Smooth muscle cell (in vitro differentiated cells): ENCODE results near the gene SOD3. TPM values are rescaled to one million over a fixed set of nuclear protein-coding genes. Genes with fewer than 3 reads are reported as not detected.

Source experiments
- DNase-seq: peaks from one replicate; lab custom pipeline; 2025; ENCODE audit not compliant: unreplicated experiment; lab: John Stamatoyannopoulos, UW
- H2AFZ ChIP-seq: fragments of 200-600 bp; sonication (generic); 2 replicates; pipeline ENCODE4 v1.6.0; 2016; ENCODE audit warnings: antibody characterized with exemption, low read depth, mild to moderate bottlenecking
- H3F3A ChIP-seq: fragments of 200-600 bp; sonication (generic); 2 replicates; pipeline ENCODE4 v1.6.0; 2017; ENCODE audit warnings: antibody characterized with exemption, low read depth
- H3K27ac ChIP-seq: fragments of 200-600 bp; sonication (generic); 2 replicates; pipeline ENCODE4 v1.5.1; 2016; ENCODE audit warnings: low read depth, mild to moderate bottlenecking
- H3K27me3 ChIP-seq: fragments of 200-600 bp; sonication (generic); 2 replicates; pipeline ENCODE4 v1.6.1; 2016; ENCODE audit warnings: low read depth, mild to moderate bottlenecking
- H3K36me3 ChIP-seq: fragments of 200-600 bp; sonication (generic); 2 replicates; pipeline ENCODE4 v1.5.1; 2016; ENCODE audit warnings: low read depth
- H3K4me1 ChIP-seq: fragments of 200-600 bp; sonication (generic); 2 replicates; pipeline ENCODE4 v1.5.1; 2016; ENCODE audit warnings: low read depth
- H3K4me2 ChIP-seq: fragments of 200-600 bp; sonication (generic); 2 replicates; pipeline ENCODE4 v1.6.0; 2016; ENCODE audit warnings: mild to moderate bottlenecking
- H3K4me3 ChIP-seq: fragments of 200-600 bp; sonication (generic); 2 replicates; pipeline ENCODE4 v1.5.1; 2016; ENCODE audit warnings: mild to moderate bottlenecking
- H3K79me2 ChIP-seq: fragments of 200-600 bp; sonication (generic); 2 replicates; pipeline ENCODE4 v1.6.0; 2016; ENCODE audit warnings: low read depth, mild to moderate bottlenecking
- H3K9ac ChIP-seq: fragments of 200-600 bp; sonication (generic); 2 replicates; pipeline ENCODE4 v1.6.0; 2016; ENCODE audit warnings: low read depth
- H3K9me3 ChIP-seq: fragments of 200-600 bp; sonication (generic); replicated peaks from 2 replicates; pipeline ENCODE4 v1.5.1; 2016; ENCODE audit warnings: low read depth
- H4K20me1 ChIP-seq: fragments of 200-600 bp; sonication (generic); 2 replicates; pipeline ENCODE4 v1.6.0; 2016; ENCODE audit warnings: low read depth
- WGBS: methylation state at CpG from one replicate; pipeline ENCODE4 v1.1.7; 2016; ENCODE audit warnings: low lambda C conversion rate; 5-methylcytosine and 5-hydroxymethylcytosine counted together
- polyA plus RNA-seq: library from polyadenylated mRNA; unstranded; fragments of >200 nt; fragmentation: Nextera tagmentation; extraction: Ambion mirVana; gene quantifications from 2 replicates; pipeline ENCODE4 v1.2.1, GENCODE V29; 2016
- total RNA-seq: library from RNA; depleted of rRNA; stranded (reverse); fragments of >200 nt; gene quantifications from 2 replicates; pipeline ENCODE4 v1.2.3, GENCODE V29; 2014
- TF ChIP-seq, protein P1 (sequence below): fragments of 200-600 bp; sonication (generic); IDR thresholded peaks from 2 replicates; pipeline ENCODE4 v1.5.1; 2017; ENCODE audit warnings: borderline replicate concordance, mild to moderate bottlenecking, antibody characterized with exemption; ENCODE audit not compliant: insufficient read depth, poor library complexity, severe bottlenecking

SOD3 gene
- total and polyA plus RNA-seq, 2 experiments from 2014 or later = 24.4 to 71.9 TPM

DNA sequence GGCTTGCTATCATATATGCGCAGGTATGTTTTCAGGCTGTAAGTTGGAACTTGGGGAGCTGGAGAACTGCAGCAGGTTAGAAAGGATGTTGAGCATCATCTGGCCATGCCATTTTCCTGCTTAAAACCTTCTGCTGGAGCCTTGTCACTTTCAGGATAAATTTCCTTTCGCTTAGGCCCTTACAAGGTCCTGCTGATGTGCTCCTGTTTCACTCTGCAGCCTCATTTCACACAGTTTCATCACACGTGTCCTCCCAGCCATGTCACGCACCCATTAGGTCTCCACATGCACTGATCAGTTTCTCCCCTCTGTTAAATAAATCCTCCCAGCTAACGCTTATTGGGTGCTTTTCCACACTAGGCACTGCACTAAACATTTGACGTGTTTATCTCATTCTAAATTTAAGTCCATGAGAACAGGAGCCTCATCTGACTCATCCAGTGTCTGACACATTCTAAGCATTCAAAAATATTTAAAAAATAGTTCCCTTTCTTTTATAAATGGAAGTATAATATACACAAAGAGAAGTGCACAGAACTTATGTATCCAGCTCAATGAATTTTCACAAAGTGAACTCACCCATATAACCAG is 14.5 kb downstream of the SOD3 start:
- peak overlapping the region; percentile 54 for H3K4me2 ChIP-seq
- peak overlapping the region; percentile 56 for H3K27ac ChIP-seq
- H3K9me3 ChIP-seq = no peaks in the 10 kb centered on the region
- no peak overlapping the region for H3K4me3 ChIP-seq
- no peak overlapping the region for H3K9ac ChIP-seq
- TF ChIP-seq, protein P1, sequence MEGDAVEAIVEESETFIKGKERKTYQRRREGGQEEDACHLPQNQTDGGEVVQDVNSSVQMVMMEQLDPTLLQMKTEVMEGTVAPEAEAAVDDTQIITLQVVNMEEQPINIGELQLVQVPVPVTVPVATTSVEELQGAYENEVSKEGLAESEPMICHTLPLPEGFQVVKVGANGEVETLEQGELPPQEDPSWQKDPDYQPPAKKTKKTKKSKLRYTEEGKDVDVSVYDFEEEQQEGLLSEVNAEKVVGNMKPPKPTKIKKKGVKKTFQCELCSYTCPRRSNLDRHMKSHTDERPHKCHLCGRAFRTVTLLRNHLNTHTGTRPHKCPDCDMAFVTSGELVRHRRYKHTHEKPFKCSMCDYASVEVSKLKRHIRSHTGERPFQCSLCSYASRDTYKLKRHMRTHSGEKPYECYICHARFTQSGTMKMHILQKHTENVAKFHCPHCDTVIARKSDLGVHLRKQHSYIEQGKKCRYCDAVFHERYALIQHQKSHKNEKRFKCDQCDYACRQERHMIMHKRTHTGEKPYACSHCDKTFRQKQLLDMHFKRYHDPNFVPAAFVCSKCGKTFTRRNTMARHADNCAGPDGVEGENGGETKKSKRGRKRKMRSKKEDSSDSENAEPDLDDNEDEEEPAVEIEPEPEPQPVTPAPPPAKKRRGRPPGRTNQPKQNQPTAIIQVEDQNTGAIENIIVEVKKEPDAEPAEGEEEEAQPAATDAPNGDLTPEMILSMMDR = no peak
- no peaks in the 10 kb centered on the region for H3K4me1 ChIP-seq
- H3K79me2 ChIP-seq = no peaks in the 10 kb centered on the region
- no peaks in the 10 kb centered on the region for H3K27me3 ChIP-seq
- no peaks in the 10 kb centered on the region for H4K20me1 ChIP-seq
- no peaks in the 10 kb centered on the region for H3K36me3 ChIP-seq
- no peaks in the 10 kb centered on the region for H3F3A ChIP-seq
- 71% methylated on average over 6 of the region's 6 CpGs for WGBS
- no peak overlapping the region for H2AFZ ChIP-seq
- no peak for DNase-seq

DNA sequence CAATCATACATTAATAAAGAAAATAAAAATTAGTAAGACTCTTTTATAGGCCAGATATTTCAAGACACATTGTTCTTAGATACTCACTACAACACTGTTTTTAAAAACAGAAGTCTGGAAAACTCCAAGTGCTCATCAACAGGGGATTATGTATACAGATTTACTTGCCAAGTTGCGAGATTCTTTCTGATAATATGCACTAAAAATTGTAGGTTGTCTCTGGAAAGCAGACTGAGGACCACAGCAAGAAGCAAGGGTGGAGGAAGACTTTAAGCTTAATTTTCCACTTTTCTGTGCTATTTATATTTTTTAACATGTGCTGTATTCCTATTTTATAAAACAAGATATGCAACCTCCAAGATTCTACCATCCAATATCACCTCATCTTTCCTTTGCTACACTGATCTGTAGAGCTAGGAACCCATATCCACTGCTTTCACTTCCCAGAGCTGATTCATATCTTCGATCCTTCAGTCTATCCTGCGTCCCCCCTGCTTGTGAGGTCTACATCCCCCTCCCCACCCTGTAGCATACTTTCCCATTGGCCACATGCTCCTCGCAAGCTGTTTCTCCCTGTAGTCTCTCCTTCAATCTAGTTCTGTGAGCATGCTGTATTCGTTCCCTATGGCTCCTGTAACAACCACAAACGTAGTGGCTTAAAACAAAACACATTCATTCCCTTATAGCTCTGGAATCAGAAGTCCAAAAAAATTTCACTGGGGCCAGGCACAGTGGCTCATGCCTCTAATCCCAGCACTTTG is 15.7 kb downstream of the SOD3 start:
- Histone ChIP-seq H3F3A (no peaks in the 10 kb centered on the region), H3K27me3 (no peaks in the 10 kb centered on the region), H3K4me2 (no peak overlapping the region), H3K79me2 (no peaks in the 10 kb centered on the region), H3K9ac (no peak overlapping the region), H3K36me3 (no peaks in the 10 kb centered on the region), H4K20me1 (no peaks in the 10 kb centered on the region), H3K9me3 (no peaks in the 10 kb centered on the region), H2AFZ (no peak overlapping the region), H3K4me3 (no peak overlapping the region), H3K27ac (no peak overlapping the region), H3K4me1 (peaks cover 6% of the 10 kb centered on the region)
- TF ChIP-seq, protein P1 = no peak
- WGBS = 84% methylated on average over 6 of the region's 6 CpGs
- DNase-seq = no peak

DNA sequence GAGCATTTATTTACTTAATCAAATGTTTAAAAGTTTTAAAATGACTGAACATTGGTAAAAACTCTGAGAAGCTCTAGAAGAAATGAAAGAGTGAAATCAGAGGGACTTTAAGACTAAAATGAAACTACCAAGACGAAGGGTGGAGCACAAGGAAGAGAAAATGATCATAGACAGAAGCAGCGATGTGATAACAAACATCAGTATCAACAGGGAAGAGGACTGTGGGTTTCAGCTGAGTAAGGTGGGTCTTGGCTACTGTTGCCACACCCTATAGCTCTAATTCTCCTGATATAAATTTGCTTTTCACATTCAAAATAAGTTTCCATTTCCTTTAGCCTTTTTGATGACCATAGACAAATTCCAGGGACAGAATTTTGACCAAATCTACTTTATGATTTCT is 18.4 kb downstream of the SOD3 start:
- Histone ChIP-seq H3K27ac (no peak overlapping the region), H3K27me3 (no peaks in the 10 kb centered on the region), H4K20me1 (no peaks in the 10 kb centered on the region), H3K4me3 (no peak overlapping the region), H3K9ac (no peak overlapping the region), H2AFZ (no peak overlapping the region), H3F3A (no peaks in the 10 kb centered on the region), H3K4me1 (peaks cover 7% of the 10 kb centered on the region), H3K9me3 (no peaks in the 10 kb centered on the region), H3K79me2 (no peaks in the 10 kb centered on the region), H3K36me3 (no peaks in the 10 kb centered on the region), H3K4me2 (no peak overlapping the region)
- DNase-seq = no peak
- TF ChIP-seq, protein P1 = no peak
- 92% methylated on average over 2 of the region's 2 CpGs for WGBS
